Activated CD4-positive, alpha-beta T cell treated with anti-CD3 and anti-CD28 coated beads for 48 hours (primary cell): ENCODE data around the gene DIP2C.
"Not testable (repeated sequence)": the region's sequence is repeated elsewhere in the genome, so short reads cannot be mapped to it uniquely, and the experiment has no call there.

ENCODE experiments used
- DNase-seq: peaks from one replicate; pipeline ENCODE4 v3.0.0-alpha.2; 2020

DIP2C gene

GRCh38 chr10:548238-548901, 141.1 kb downstream of the DIP2C start:
- DNase-seq = no peak

- DNase-seq = no peak
Observed at GRCh38 chr10:547591-548081, 141.8 kb downstream of the DIP2C start.

- DNase-seq = no peak
Observed at GRCh38 chr10:546971-547590, 142.4 kb downstream of the DIP2C start.

DNA sequence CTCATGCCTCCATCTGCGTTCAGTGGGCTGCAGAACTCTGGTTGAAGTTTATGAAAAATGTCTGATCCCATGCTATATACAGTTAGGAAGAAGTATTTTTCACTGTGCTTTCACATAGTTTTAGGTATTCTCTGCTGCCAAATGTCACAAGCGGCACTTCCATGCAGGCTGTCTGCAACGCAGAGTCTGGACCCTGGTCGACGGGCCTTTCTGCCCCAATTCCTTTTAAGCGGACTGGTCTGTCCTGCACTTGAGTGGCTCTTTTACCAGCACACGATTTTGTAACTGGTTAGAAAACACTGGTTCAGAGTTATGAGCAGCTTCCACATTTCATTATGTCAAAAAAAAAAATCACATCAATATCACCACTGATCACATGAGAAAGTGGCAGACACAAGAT, 143.0 kb downstream of the DIP2C start:
- no peak for DNase-seq

DNA sequence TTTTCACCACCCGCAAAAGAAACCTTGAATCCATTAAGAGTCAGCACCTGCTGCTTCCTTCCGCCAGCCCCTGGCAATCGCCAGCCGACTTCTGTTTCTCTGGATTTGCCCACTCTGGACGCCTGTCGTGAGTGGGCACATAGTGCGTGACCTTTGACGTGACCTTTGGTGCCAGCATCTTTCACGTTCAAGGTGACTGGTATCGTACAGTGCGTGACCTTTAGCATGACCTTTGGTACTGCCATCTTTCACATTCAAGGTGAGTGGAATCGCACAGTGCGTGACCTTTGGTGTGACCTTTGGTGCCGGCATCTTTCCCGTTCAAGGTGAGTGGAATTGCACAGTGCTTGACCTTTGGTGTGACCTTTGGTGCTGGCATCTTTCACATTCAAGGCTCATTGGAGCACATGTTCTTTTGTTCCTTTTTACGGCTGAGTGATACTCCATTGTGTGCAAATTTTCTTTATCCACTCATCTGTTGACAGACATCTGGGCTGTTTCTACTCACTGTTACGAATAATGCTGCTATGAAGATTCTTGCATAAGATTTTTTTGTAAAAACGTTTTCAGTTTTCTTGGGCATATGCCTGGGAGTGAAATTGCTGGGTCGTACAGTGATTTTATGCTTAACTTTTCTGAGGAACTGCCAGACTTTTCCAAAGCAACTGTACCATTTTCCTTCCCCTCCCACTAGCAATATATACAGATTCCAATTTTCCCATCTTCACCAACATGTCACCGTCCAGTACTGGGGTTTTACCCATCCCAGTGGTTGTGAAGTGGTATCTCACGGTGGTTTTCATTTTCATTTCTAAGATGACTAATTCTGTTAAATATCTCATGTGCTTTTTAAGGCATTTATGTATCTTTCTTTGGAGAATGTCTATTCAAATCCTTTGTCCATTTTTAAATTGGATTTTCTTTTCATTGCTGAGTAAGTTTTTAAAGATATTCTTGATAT, 145.3 kb downstream of the DIP2C start:
- DNase-seq = no peak

- no peak for DNase-seq
Observed at GRCh38 chr10:543131-543530, 146.3 kb downstream of the DIP2C start.

GRCh38 chr10:541750-542371, 147.6 kb downstream of the DIP2C start:
- no peak for DNase-seq

DNA sequence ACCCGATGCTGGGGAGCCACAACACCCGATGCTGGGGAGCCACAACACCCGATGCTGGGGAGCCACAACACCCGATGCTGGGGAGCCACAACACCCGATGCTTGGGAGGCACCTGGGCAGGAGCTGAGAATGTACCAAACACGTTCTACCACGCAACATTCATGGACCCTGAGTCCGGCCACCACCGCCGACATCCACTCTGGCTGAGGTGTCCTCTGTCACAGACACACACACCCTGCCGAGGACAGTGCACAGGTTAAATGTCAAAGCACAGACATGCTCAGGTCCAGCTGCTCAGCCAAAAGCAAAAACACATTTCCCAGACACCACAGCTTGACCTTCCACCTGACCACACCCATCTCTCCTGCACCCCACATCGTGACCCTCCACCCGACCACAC, 148.4 kb downstream of the DIP2C start:
- no peak for DNase-seq

DNA sequence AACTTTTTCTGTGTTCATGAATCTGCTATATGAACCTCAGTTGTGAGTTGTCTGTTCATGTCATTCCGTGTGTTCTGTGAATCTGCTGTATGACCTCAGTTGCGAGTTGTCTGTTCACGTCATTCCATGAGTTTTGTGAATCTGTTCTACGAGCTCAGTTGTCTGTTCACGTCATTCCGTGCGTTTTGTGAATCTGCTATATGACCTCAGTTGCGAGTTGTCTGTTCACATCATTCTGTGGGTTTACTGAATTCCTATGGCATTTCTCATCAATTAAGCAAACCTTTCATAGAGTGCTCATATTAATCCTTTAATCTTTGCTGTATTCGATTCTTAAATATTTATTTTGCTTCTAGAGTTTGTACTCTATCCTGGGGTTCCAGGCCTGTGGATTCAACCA, 150.6 kb downstream of the DIP2C start:
- no peak for DNase-seq

DNA sequence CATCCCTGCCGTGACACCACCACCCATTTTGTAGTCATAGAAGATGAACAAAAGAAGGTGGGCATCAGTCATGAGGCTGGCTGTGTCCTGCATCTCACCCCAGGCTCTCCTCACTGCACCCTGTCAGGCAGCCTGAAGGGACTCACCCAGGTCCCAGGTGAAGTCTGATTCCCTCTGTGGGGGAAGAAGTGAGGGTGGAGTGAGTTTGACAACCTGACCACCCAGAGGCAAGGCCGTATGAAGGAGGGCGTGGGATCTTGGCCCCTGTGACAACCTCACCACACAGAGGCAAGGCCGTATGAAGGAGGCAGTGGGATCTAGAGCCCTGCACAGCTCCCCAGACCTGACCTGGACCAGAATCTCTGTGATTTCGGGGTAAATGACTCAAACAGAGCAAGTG, 152.5 kb downstream of the DIP2C start:
- no peak for DNase-seq

DNA sequence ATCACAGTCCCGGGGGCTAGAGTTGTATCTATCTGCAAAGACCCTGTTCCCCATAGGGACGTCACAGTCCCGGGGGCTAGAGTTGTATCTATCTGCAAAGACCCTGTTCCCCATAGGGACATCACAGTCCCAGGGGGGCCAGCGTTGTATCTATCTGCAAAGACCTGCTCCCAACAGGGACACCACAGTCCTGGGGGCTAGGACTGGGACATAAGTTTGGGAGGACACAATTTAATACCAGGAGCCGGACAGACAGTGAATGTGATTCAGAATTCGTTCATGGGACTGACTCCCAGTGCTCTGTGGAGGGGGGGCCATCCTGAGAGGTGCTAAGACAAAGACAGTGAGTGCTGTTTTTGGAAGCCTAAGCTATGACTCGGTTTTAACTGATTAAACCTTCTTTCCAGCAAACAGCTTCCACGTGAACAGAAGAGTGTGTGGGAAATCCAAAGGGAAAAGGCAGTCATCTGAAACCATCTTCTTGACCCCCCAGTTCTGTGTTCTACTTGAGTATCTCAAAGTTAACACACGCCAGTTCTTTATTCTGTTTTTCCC, 153.0 kb downstream of the DIP2C start:
- DNase-seq = no peak

GRCh38 chr10:535952-536351, 153.5 kb downstream of the DIP2C start:
- DNase-seq = no peak

GRCh38 chr10:535051-535450, 154.4 kb downstream of the DIP2C start:
- DNase-seq = no peak

DNA sequence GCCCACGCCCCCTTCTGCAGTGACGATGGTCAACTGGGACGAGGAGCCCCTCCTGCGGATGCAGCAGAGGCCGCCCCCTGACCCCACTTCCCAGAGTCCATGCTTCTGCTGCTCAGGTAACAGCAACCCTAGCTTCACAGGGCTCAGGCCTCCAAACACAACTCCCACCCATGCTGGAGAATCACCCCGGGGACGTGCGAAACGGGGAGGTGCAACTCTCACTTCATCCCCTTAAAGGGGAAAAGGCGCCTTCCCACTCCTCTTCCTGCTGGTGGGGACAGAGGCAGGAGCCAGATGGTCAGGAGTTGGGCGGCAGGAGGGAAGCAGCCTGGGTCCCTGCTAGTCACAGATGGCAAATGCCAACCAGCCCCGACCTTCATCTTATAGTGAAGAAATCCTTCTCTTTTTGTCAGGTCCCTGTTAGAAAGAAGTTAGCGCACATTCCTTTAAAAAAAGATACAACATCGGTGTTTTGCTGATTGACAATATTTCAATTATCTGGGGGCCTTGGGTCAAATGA, 155.4 kb downstream of the DIP2C start:
- DNase-seq = no peak

DNA sequence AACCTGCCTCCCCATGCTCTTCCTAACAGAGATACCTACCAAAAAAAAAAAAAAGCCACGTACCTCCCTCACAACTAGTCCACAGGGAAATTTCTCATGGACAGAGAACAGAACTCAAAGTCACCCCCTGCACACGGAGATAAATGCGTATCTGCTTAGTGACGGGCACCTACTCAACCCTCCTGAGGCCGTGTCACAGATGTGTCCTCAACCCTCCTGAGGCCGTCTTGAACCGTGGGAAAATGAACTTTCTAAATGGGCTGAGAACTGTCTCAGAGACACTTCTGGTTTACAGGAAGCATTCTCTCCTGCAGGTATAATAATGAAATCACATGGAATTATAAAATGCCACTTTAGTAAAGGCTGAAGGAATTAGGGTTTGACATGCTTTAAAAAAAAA, 155.9 kb downstream of the DIP2C start:
- no peak for DNase-seq

- DNase-seq = no peak
Observed at GRCh38 chr10:533186-533585, 156.3 kb downstream of the DIP2C start.

GRCh38 chr10:532331-532730, 157.1 kb downstream of the DIP2C start:
- DNase-seq = not testable (repeated sequence)

- no peak for DNase-seq
Observed at GRCh38 chr10:531541-531940, 157.9 kb downstream of the DIP2C start.

DNA sequence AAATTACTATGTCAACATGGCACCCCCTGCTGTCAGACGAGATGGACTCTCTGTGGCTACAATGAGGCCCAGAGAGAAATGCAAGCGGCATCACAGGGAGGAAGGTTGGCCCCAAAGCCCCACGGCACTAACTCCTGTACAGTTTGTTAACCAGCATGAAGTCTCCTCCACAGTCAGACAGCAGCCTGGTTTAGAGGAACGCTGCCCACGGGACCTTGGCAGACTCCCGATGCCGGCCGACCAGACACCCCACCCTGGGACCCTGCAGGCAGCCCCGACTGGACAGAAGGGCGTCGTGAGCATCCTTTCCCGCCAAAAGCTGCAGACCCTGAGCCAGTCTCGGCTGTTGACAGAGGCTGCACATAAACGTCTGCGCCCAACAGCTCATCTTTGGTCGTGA, 158.8 kb downstream of the DIP2C start:
- DNase-seq = no peak

DNA sequence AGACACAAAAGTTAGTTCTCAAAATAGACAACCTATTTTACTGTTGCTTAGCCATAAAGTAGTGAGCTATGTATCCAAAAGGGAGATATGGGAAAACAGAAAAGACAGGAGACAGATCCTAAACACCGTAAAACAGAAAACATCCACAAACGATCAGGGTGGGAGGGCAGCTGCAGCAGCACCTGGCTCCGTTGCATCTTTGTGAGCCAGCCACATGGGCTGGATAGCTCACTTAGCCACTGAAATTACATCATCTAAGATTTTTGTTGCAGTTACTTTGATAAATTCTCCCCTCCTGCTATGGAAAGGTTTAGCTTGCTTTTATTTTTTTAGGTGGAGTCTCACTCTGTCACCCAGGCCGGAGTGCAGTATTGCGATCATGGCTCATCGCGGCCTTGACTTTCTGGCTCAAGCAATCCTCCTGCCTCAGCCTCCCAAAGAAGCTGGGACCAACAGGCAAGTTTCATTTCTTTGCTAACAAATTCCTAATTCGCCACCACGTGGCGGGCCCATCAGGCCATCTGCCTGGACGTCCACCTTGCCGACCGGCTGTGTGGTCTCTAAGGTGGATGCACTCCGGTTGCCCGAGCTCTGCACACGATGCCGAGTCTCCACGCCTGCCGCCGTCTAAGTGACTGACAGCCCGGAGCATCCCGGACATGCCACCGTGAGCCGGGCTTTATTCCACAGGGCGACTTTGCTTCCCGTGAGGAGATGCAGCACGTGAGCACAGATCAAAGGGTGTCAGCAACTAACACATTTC, 159.8 kb downstream of the DIP2C start:
- DNase-seq = no peak
